Aorta (tissue), 5 donors: Measurements from ENCODE around the gene MCRS1. TPM values are rescaled to one million over a fixed set of nuclear protein-coding genes. Genes with fewer than 3 reads are reported as not detected.
A peak's percentile ranks its signal among the peaks of the same experiment; 100 is the strongest.

Experiments used
- ATAC-seq: fragments of 200-7000 bp; cut with Tn5 transposase; one replicate; pipeline ENCODE4 v1.9.1; 2022; ENCODE audit warnings: moderate library complexity; ENCODE audit not compliant: low FRiP score
- DNase-seq, 2 donors: peaks; one replicate each; pipeline ENCODE4 v3.0.0-alpha.2; 2020
- H3K27ac ChIP-seq, 2 donors: one replicate each; pipeline ENCODE4 v1.5.1; 2013; ENCODE audit warnings: low read length in 2 of 2, mild to moderate bottlenecking in 2 of 2, moderate library complexity in 2 of 2, control low read depth in 1 of 2, inconsistent platforms in 1 of 2, low read depth in 1 of 2
- H3K27me3 ChIP-seq, 2 donors: one replicate each; pipeline ENCODE4 v1.6.1; 2013; ENCODE audit warnings: control low read depth in 1 of 2, low read length in 1 of 2, mild to moderate bottlenecking in 1 of 2, moderate library complexity in 1 of 2; ENCODE audit not compliant: insufficient read depth in 2 of 2, control insufficient read depth in 1 of 2
- H3K36me3 ChIP-seq, 2 donors: one replicate each; pipeline ENCODE4 v1.6.1; 2013; ENCODE audit warnings: control low read depth in 1 of 2, low read length in 1 of 2, mild to moderate bottlenecking in 1 of 2; ENCODE audit not compliant: insufficient read depth in 2 of 2, control insufficient read depth in 1 of 2
- H3K4me1 ChIP-seq, 2 donors: one replicate each; pipeline ENCODE4 v1.6.1; 2013; ENCODE audit warnings: low read length in 2 of 2, control low read depth in 1 of 2, mild to moderate bottlenecking in 1 of 2, moderate library complexity in 1 of 2; ENCODE audit not compliant: insufficient read depth in 2 of 2, control insufficient read depth in 1 of 2
- H3K4me3 ChIP-seq, 2 donors: one replicate each; pipeline ENCODE4 v1.5.1; 2013; ENCODE audit warnings: low read length in 2 of 2, control low read depth in 1 of 2, mild to moderate bottlenecking in 1 of 2
- H3K9me3 ChIP-seq: one replicate; pipeline ENCODE4 v1.6.1; 2013; ENCODE audit warnings: mild to moderate bottlenecking, low read length; ENCODE audit not compliant: control insufficient read depth
- WGBS, 2 donors: extraction: QIAGEN DNeasy Blood & Tissue Kit; methylation state at CpG; one replicate each; pipeline ENCODE4 v1.1.7; 2013; 5-methylcytosine and 5-hydroxymethylcytosine counted together
- intact Hi-C, 2 donors: fragments of 100-400 bp; cut with DNase I; formaldehyde crosslinking; loops; one replicate each; pipeline versions ENCODE4 v1.14.2 to v1.15.0; 2022
- polyA plus RNA-seq, 2 donors: library from polyadenylated mRNA; stranded (reverse); fragments of 200-250 nt; gene quantifications; one replicate each; pipeline ENCODE4 v1.2.3, GENCODE V29; 2013
- total RNA-seq, 2 donors: library from RNA; stranded (reverse); fragmentation: NEBNext Ultra II Directional; extraction: Animal tissue kit (Norgen Biotek cat#: 25700); gene quantifications; one replicate each; pipeline ENCODE4 v1.2.1, GENCODE V29; 2021
- donor health status: healthy with polysubstance abuse.
- donor health status: Bipolar disorder and iron deficiency.
- donor health status: DM: no; HTN: no; CAD: no.
- donor health status: DM: no; HTN: no; CAD: no.
- donor health status: DM: yes; HTN: yes; CAD: no.

MCRS1 gene
- total and polyA plus RNA-seq, 4 donors, result 27.5 to 99.2 (median 39.3) TPM

GRCh38 chr12:49540229-49541139 is 27.5 kb downstream of the MCRS1 start:
- H3K4me3 ChIP-seq, result no peak overlapping the region
- WGBS, 2 donors, result 89 to 92% methylated on average over 21 of the region's 21 CpGs
- H3K27ac ChIP-seq, result no peak overlapping the region
- no peaks in the 10 kb centered on the region for H3K9me3 ChIP-seq
- intact Hi-C loops, result no loop called here
- DNase-seq (peak in 1 of 2 donors; percentile 30), ATAC-seq (no peak)
- peaks cover 0 to 2% of the 10 kb centered on the region in 2 donors for H3K4me1 ChIP-seq
- no peaks in the 10 kb centered on the region for H3K27me3 ChIP-seq
- no peaks in the 10 kb centered on the region for H3K36me3 ChIP-seq

GRCh38 chr12:49539406-49540228 is 28.3 kb downstream of the MCRS1 start:
- WGBS, 2 donors, result 24 to 26% methylated on average over 47 of the region's 47 CpGs
- Histone ChIP-seq H3K27ac (no peak overlapping the region), H3K4me1 (peaks cover 0 to 2% of the 10 kb centered on the region in 2 donors), H3K27me3 (no peaks in the 10 kb centered on the region), H3K36me3 (no peaks in the 10 kb centered on the region), H3K9me3 (no peaks in the 10 kb centered on the region), H3K4me3 (no peak overlapping the region)
- intact Hi-C loops, result no loop called here
- ATAC-seq, result no peak
- peak in 1 of 2 donors; percentile 67 for DNase-seq

GRCh38 chr12:49538510-49539403 is 29.2 kb downstream of the MCRS1 start, which contains the start of gene KCNH3:
Gene KCNH3 (plus strand): TSS chr12:49539030. CDS start chr12:49539417, 387 bp downstream.
- Histone ChIP-seq H3K27ac (no peak within 1 kb of the TSS), H3K4me1 (peaks cover 0 to 2% of the 10 kb centered on the region in 2 donors), H3K27me3 (no peaks in the 10 kb centered on the region), H3K9me3 (no peaks in the 10 kb centered on the region), H3K4me3 (peak within 1 kb of the TSS; percentile 37 to 44), H3K36me3 (no peaks in the 10 kb centered on the region)
- ATAC-seq (peak; percentile 76), DNase-seq (peak; percentile 90 to 91)
- intact Hi-C loops, result no loop called here
- 2% methylated on average over 28 to 107 of the region's 107 CpGs for WGBS, 2 donors

- intact Hi-C loops, result no loop called here
- H3K27me3 ChIP-seq, result no peaks in the 10 kb centered on the region
- 0 to 1% methylated on average over 46 to 61 of the region's 61 CpGs for WGBS, 2 donors
- peak overlapping the region; percentile 14 to 37 for H3K4me3 ChIP-seq
- H3K4me1 ChIP-seq, result peaks cover 0 to 2% of the 10 kb centered on the region in 2 donors
- H3K36me3 ChIP-seq, result no peaks in the 10 kb centered on the region
- DNase-seq (peak in 1 of 2 donors; percentile 80), ATAC-seq (no peak)
- H3K27ac ChIP-seq, result no peak overlapping the region
- H3K9me3 ChIP-seq, result no peaks in the 10 kb centered on the region
Measured at GRCh38 chr12:49537752-49538509, 30.0 kb downstream of the MCRS1 start.

GRCh38 chr12:49537231-49537751 is 30.7 kb downstream of the MCRS1 start:
- Histone ChIP-seq H3K27me3 (no peaks in the 10 kb centered on the region), H3K4me1 (peaks cover 0 to 2% of the 10 kb centered on the region in 2 donors), H3K4me3 (peak overlapping the region in 1 of 2 donors; percentile 37), H3K36me3 (no peaks in the 10 kb centered on the region), H3K9me3 (no peaks in the 10 kb centered on the region), H3K27ac (no peak overlapping the region)
- WGBS, 2 donors, result 20 to 22% methylated on average over 13 of the region's 13 CpGs
- intact Hi-C loops, result no loop called here
- no peak for ATAC-seq
- DNase-seq, result peak in 1 of 2 donors; percentile 64

- no peak for ATAC-seq
- Histone ChIP-seq H3K27ac (no peak overlapping the region), H3K4me3 (no peak overlapping the region), H3K36me3 (no peaks in the 10 kb centered on the region), H3K9me3 (no peaks in the 10 kb centered on the region), H3K4me1 (peaks cover 0 to 2% of the 10 kb centered on the region in 2 donors), H3K27me3 (no peaks in the 10 kb centered on the region)
- intact Hi-C loops, result no loop called here
- DNase-seq, result no peak
- 64 to 70% methylated on average over 3 of the region's 3 CpGs for WGBS, 2 donors
Measured at GRCh38 chr12:49536526-49537071, 31.3 kb downstream of the MCRS1 start.

GRCh38 chr12:49535921-49536525 is 31.9 kb downstream of the MCRS1 start:
- intact Hi-C loops, result no loop called here
- ATAC-seq, result no peak
- Histone ChIP-seq H3K27me3 (no peaks in the 10 kb centered on the region), H3K36me3 (no peaks in the 10 kb centered on the region), H3K9me3 (no peaks in the 10 kb centered on the region), H3K4me3 (no peak overlapping the region), H3K4me1 (peaks cover 0 to 2% of the 10 kb centered on the region in 2 donors), H3K27ac (no peak overlapping the region)
- peak in 1 of 2 donors; percentile 36 for DNase-seq
- WGBS, 2 donors, result 84 to 87% methylated on average over 6 of the region's 6 CpGs
